Measurements from ENCODE around the gene TFF3. TPM values are rescaled to one million over a fixed set of nuclear protein-coding genes. Genes with fewer than 3 reads are reported as not detected.

Gene TFF3
- total and polyA plus RNA-seq, 2 of the 4 experiments (the other 2 are of a cell fraction), result not detected

- no peaks in the 10 kb centered on the region for H3K36me3 ChIP-seq (ENCODE audit: control insufficient read depth, insufficient read depth, low read length)
- no peak overlapping the region for H3K23ac ChIP-seq (ENCODE audit: low read depth, low read length)
- no peak overlapping the region for H2AK9ac ChIP-seq (replicated peaks; ENCODE audit: low read depth, low read length, poor library complexity)
- 20% methylated on average over 1 of the region's 5 CpGs; no CpG with 5 or more reads in 1 of the 2 experiments for WGBS, 2 experiments (ENCODE audit: extremely low coverage in 2 of 2, insufficient read length in 1 of 2)
- no peak overlapping the region for H4K91ac ChIP-seq (ENCODE audit: insufficient read depth, low read depth, low read length)
- CTCF ChIA-PET, result no interaction called here
- no peak overlapping the region for H3K56ac ChIP-seq (ENCODE audit: extremely low read depth, insufficient read depth, low read length)
- H3K4ac ChIP-seq (ENCODE audit: low read depth, low read length), result no peak overlapping the region
- no peaks in the 10 kb centered on the region; the same call in 1 of the 2 replicates for H3K9me3 ChIP-seq (ENCODE audit: control insufficient read depth, insufficient read depth, low read length)
- H4K8ac ChIP-seq (ENCODE audit: low read depth in 2 of 2, low read length in 2 of 2), result no peak overlapping the region
- no peak overlapping the region for H3K4me3 ChIP-seq (ENCODE audit: insufficient read depth, low read depth, low read length)
- intact Hi-C loops (cut with micrococcal nuclease) (no loop called here), dilution Hi-C loops (cut with HindIII; ENCODE audit: low sequenced_read_pairs, unreplicated experiment) (no loop called here), in situ Hi-C loops (cut with MboI; ENCODE audit: low sequenced_read_pairs) (no loop called here)
- H2AK5ac ChIP-seq (ENCODE audit: low read depth, low read length), result no peak overlapping the region
- ATAC-seq (ENCODE audit: low read depth) (no peak), DNase-seq (no peak)
- H2BK15ac ChIP-seq (ENCODE audit: low read depth, low read length), result no peak overlapping the region
- H3K14ac ChIP-seq (replicated peaks; ENCODE audit: low read depth, low read length), result no peak overlapping the region
- H2BK120ac ChIP-seq (ENCODE audit: low read depth, low read length), result no peak overlapping the region
- no peak overlapping the region for H4K5ac ChIP-seq (ENCODE audit: low read depth, low read length)
- H3K9me1 ChIP-seq (ENCODE audit: insufficient read depth, low read length), result no peaks in the 10 kb centered on the region
- peaks cover 19% of the 10 kb centered on the region for H3K27me3 ChIP-seq (ENCODE audit: control insufficient read depth, insufficient read depth, low read length)
- no peak overlapping the region for H3K9ac ChIP-seq (ENCODE audit: low read depth, low read length)
- H4K20me1 ChIP-seq (ENCODE audit: insufficient read depth, low read length), result no peaks in the 10 kb centered on the region
- H2BK20ac ChIP-seq (ENCODE audit: low read depth, low read length), result no peak overlapping the region
- no peak overlapping the region for H2AFZ ChIP-seq (replicated peaks; ENCODE audit: low read length, poor library complexity)
- H3K4me1 ChIP-seq (ENCODE audit: control insufficient read depth, insufficient read depth, low read length), result no peaks in the 10 kb centered on the region; the same call in 1 of the 2 replicates
- no TSS peak for BruUV-seq (replicated peaks)
- H3K18ac ChIP-seq (ENCODE audit: low read depth, low read length), result no peak overlapping the region
- no peak overlapping the region for H2BK5ac ChIP-seq (ENCODE audit: low read depth, low read length, poor library complexity, severe bottlenecking)
- no peak overlapping the region for H3K27ac ChIP-seq (ENCODE audit: insufficient read depth, low read length)
- TF ChIP-seq MAFK (IDR thresholded peaks at IDR 0.05; ENCODE audit: low read depth, low read length), result no peak
- no peak for TF ChIP-seq CTCF (conservative IDR thresholded peaks at IDR 0.05; ENCODE audit: low read depth, low read length)
- no peak for TF ChIP-seq CEBPB (IDR thresholded peaks at IDR 0.05; ENCODE audit: low read depth, low read length)
- no peak for TF ChIP-seq CHD1 (IDR thresholded peaks at IDR 0.05; ENCODE audit: low read depth, low read length)
- TF ChIP-seq RFX5 (IDR thresholded peaks at IDR 0.05; ENCODE audit: low read depth, low read length), result no peak
- TF ChIP-seq FOS (IDR thresholded peaks at IDR 0.05; ENCODE audit: low read depth, low read length), result no peak
- no peak for TF ChIP-seq SMC3 (IDR thresholded peaks at IDR 0.05; ENCODE audit: low read depth, low read length)
- TF ChIP-seq BHLHE40 (IDR thresholded peaks at IDR 0.05; ENCODE audit: low read depth, low read length), result no peak
- TF ChIP-seq POLR2A (IDR thresholded peaks at IDR 0.05; ENCODE audit: low read depth, low read length), result no peak
- no peak for TF ChIP-seq USF2 (IDR thresholded peaks at IDR 0.05; ENCODE audit: low read depth, low read length)
- TF ChIP-seq NFE2L2 (IDR thresholded peaks at IDR 0.05; ENCODE audit: low read depth, low read length), result no peak
- no peak for TF ChIP-seq RCOR1 (IDR thresholded peaks at IDR 0.05; ENCODE audit: insufficient replicate concordance, low read length)
- TF ChIP-seq ELK1 (IDR thresholded peaks at IDR 0.05; ENCODE audit: borderline replicate concordance, low read depth, low read length), result no peak
- TF ChIP-seq MAZ (IDR thresholded peaks at IDR 0.05; ENCODE audit: borderline replicate concordance, low read depth, low read length), result no peak
- TF ChIP-seq RAD21 (IDR thresholded peaks at IDR 0.05; ENCODE audit: low read length), result no peak
- no peak for TF ChIP-seq MXI1 (IDR thresholded peaks at IDR 0.05; ENCODE audit: borderline replicate concordance, low read depth, low read length)
- no peaks in the 10 kb centered on the region for H3K79me1 ChIP-seq (ENCODE audit: low read depth in 1 of 2, low read length in 2 of 2)
- H3K4me2 ChIP-seq (ENCODE audit: low read depth, low read length), result no peak overlapping the region
- POLR2A ChIA-PET (ENCODE audit: unreplicated experiment), result no interaction called here
Measured at GRCh38 chr21:42332557-42333317, 17.5 kb upstream of the TFF3 start.
